ENCODE measurements around the gene PCBP3.

- no peak for TF ChIP-seq CTCF (IDR thresholded peaks at IDR 0.05)
- no peak for TF ChIP-seq POLR2A (IDR thresholded peaks at IDR 0.05)
Observed at GRCh38 chr21:45948576-45949141, 305.1 kb downstream of the PCBP3 start.
